GM18519 (cell line): ENCODE results near the gene COL21A1.

Experiments
- ATAC-seq: cut with Tn5 transposase; IDR thresholded peaks from one replicate; pipeline ENCODE4 v1.9.1; 2021; ENCODE audit warnings: mild to moderate bottlenecking, moderate library complexity; ENCODE audit not compliant: unreplicated experiment, low FRiP score

COL21A1 gene

DNA sequence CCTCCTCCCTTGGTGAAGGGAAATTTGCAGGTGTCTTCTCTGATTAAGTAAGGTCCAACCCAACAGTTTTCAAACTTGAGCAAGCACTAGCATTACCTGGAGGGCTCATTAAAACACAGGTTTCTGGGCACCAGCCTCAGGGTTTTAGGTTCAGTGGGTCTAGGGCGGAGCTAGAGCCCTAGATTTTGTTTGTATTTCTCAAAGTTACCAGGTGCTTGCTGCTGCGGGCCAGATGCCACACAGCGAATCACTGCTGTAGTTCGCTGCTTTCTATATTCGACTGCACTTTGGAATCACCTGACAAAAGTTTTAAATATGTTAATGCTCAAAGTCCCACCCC is 869 bp downstream of the COL21A1 start:
- no peak for ATAC-seq

DNA sequence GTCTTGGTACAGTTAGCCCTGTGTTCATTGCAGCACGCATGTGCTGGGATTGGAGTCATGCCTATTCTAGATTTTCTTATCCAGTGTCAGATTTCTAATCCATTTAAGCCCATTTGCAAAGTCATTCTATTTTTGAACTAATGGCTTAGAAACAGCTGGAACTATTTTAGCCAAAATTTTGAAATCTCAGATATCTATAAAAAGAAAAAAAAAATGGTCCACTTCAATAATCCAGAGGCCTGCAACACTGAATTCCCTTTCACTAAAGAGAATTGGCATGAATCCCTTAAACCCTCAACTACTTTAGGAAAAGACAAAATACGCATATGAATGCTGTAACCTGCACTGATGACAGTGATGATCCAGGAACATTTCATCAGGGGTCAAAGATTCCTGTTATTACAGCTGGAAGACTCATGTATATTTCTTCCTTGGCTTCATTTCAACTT is 1.5 kb downstream of the COL21A1 start:
- no peak for ATAC-seq

DNA sequence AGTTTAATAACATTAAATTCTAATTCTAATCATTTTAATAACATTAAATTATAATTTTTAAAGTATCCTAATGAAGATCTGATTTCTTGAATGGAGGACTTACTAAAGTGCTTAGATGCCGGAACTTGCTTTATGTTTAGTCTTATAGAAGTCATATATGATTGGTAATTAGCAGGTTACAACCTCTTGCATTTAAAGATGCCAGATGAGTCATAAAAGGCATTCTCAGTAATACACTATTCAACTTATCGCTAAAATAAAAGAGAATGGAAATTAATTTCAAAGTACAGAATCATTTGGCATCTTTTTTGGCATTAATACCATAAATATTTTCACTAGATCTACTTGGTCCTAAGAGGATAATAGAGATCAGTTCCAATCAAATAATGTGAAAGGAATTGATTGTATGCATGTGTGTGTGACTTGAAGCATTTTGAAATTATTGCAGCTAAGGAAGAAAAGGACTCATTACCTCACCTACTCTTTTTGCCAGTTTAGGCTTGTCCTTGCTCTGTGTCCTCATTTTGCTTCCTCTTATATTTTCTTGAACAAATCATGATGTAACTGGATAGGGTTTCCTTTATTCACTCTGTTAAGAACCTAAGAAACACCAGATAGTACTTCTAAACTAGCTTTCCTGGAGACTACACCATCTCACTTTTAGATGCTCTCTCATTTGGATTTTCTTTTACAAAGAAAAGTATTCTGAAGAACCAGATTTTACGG is 2.7 kb downstream of the COL21A1 start:
- ATAC-seq = no peak

DNA sequence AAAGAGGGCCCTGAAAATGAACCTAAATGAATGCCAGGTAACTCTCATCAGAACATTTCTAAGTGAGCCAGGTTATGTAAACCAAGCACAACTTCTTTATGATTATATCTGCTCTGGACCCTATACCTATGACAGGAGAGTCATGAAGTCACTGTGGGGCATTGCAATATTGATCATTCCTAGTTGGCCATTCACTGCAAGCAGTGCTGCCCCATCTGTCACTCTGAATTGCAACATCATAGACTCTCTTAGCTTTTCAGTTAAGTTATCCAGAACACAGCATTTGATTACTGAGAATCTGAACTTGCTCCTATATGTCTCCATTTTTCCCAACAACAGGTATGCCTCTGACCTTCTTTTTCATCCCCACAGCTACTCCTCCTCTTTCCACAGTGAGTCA is 3.3 kb downstream of the COL21A1 start:
- ATAC-seq = no peak

DNA sequence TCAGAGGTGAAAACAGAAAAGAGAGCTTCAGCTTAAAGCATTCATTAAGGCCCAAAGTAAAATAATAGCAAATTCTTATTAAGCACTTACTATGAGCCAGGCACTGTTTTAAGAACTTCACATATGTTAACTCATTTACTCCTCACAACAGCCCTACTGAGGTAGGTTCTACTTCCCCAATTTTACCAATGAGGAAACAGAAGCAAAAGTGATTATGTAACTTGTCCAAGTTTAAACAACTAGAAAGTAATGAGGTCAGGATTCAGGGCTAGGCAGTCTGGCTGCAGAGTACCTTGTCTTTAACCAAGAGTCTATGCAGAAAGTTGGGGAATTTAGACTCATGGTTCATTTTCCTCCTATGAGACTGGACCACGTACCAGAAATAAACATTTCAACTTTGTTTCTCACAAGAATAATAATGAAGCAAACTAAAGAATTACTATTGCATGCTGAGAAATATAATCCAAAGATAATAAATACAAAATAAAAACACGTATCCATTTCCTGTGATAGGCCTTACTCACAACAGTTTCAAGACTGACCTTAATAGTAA is 3.8 kb downstream of the COL21A1 start:
- ATAC-seq = peak; percentile 85

DNA sequence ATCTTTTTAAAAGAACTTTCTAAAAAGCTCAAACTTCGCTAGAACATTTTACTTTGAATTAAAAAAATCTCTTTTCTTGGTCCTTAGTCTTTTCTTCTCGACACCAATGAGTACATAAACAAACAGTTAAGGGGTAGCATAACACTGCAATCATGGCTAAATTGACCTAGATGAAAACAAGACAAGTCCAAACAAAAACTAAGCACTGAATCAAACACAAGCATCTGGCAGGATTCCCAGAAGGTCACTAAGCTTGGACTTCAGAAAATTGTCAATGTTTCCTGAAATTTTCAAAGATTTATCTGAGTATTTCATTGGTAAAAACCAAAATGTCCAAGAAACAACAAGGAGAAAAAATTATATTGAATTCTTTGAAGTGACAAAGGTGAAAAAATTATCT is 5.0 kb downstream of the COL21A1 start:
- no peak for ATAC-seq

DNA sequence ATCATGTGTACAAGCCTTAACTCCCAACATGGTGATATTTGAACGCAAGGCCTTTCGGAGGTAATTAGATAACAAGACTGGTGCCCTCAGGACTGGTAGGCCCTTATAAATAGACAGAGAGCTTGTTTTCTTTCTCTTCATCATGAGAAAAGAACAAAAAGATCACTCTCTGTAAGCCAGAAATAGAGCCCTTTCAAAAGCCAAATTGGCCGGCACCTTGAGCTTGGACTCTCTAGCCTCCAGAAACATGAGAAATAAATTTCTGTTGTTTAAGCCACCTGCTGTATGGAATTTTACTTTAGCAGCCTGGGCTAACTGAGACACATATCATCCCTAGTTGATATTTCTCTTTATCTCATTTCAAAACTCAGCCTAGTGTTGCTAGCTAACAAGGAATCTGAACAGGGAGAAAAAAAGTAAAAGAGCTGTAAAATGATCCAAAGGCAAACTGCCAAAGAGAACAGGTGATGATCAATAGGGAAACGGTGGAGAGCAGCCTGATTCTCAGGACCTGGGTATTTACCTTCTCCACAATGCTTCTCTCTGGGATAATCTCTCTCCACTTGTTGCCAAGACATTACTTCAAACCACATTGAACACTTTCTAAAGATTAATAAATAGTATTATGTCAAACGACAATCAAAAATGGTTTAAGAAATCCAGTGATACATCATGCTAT is 6.1 kb downstream of the COL21A1 start:
- no peak for ATAC-seq

DNA sequence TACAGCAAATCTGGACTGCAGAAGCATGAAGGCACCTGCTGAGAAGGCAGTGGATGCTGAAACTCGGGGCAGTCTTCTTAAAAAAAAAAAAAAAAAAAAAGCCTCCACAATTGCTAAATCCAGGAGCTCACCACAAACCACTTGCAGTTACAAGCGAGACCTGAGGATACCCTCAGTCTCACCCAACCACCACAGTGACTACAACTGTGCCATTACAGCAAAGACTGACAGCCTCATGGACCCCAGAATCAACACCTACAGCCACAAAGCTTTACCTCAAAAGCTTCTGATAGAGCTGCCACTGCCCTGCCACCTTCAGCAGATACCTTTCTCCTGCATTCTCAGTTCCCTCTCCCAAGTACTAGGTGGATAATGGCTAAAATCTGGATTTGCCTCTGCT is 9.0 kb downstream of the COL21A1 start:
- no peak for ATAC-seq

DNA sequence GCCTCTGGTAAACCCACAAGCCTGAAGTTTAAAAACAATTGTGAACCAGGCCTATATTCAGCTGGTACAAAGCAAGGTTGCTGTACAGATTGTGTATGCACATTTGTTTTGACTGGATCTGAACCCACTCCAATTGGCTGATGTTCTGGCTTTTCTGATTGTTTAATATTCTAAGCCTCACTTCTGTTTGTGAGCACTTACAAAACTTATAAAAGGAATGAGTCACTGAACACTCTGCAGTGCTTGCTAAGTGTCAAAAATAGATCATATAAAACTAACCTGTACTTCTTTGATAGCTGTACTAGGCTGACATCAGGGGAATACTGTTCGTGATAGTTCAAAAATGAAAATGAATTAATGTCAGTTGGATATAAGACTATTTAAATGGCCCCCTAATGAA is 12.1 kb downstream of the COL21A1 start:
- ATAC-seq = no peak

DNA sequence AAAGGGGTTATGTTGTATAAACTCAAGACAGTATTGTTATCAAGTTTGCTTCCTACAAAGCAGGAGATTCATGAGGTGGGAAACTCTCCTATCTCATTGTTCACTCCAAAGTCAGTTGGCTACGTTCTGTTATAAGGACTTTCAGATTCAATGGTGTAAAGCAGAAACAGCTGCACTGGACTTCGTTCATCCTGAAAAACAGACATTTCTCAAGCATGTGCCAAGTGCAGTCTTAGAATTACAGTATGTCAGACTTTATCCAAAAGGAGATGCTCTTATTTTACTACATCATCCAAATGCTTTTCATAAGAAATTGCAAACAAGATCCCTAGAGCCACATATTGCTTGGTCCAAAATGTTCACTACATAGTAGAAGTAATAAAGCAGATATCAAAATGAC is 14.9 kb downstream of the COL21A1 start:
- no peak for ATAC-seq

DNA sequence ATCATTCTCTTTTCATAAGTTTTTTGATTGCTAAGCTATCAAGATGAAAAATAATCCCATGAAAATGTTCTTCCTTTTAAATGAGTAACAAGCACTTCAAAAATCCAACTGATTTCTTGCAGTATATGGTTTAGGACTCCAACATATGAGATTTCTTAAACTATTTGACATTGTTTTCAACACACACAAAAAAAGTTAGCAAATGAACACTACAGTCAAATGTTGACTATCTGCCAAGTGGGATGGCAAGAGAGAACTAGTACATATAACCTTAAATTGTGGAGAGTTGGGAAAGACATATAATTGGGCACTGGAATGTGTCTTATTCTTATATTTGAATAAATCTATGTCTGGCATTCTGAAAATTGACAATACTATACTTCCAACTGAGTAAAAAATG is 15.6 kb downstream of the COL21A1 start:
- no peak for ATAC-seq

DNA sequence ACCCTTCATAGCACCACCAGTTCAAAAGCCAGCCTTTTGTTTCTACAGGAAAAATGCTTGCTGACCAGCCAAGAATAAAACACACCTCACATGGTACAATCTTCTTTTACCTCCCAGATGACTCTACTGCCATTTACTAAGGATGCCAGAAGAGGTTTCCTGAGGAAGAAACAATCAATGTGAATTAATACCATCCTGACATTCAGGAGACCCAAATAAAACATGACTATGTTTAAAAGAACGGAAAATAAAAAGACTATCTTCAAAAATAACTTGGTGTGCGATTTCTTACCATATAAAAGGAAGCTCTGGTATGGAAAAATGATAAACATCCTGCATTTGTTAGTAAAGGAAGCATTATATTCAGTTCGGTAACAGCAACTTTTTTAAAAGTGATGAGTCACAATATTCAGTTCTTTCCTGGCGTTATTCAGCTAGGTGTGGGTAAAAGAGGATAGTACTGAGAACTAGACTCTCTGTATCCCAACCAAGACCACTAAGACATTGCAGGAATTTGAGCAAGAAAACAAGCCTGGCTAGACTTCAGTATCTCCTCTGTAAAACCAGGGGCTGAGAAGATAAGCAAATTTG is 16.3 kb downstream of the COL21A1 start:
- no peak for ATAC-seq

DNA sequence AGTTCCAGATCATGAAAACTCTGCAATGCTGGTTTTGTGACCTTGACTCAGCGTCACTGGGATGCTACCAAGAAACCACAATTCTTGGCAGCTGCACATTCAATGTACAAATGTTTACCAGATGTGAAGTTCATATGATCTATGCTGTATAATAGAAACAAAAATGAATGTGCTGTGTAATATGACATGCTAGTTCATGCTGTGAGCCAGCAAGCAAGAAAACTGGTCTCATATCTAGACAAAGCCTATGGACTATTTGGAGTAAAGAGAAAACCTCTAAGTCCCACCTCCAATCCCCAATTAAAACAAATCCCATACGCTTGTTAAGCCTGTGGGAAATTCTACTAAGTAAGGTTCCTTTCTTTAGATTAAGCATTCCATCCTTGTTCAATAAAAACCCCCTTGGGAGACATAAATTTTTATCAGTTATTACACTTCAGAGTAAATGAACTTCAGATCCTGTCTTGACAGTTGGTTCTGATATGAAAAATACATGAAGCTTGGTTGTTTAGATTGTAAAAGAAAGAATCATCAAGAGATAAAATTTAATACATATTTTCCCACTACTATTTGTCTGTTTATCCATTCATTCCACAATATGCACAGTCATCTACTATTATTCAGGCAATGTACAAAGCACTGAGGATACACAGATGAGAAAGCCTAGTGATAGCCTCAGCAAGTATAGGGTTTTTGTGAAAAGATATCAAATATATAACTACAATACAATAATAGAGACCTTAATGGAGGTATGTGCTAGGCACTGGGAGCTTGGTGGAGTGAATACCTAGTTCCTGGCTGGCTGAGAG is 20.1 kb downstream of the COL21A1 start:
- ATAC-seq = no peak

DNA sequence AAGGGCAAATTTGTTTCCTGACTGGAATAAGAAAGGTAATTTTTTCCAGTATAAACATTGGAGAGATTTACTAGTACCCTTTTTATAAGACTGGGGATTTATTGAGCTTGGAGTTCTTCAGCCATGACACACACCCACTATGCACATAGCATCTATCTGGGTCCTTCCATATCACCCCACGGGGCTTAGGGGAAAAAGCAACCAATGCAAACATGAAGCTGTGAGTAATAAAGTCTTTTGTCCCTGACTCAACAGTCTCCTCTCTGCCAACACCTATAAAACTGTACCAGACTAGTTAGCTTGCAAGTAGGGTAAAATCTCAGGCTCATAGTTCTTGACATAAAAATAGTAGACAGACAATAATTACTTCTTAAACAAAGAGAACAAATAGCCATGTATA is 23.4 kb downstream of the COL21A1 start:
- ATAC-seq = no peak

DNA sequence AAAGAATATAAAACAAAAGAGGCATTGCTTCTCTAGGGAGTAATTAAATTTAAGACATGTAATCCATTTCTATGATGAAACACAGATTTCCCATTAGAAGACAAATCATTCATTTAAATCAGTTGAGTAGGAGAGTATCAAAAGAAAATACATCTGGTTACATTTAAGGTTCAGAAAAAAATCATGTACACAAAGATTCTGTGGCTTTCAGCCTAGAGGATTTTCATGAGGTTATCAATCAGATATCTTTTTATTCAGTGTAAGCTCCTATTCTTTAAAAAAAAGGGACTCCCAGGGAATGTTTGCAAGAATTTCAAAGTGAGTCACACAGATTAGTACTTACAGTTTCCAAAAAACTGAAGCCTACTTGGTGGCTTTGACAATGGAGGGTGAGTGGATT is 24.9 kb downstream of the COL21A1 start:
- no peak for ATAC-seq

DNA sequence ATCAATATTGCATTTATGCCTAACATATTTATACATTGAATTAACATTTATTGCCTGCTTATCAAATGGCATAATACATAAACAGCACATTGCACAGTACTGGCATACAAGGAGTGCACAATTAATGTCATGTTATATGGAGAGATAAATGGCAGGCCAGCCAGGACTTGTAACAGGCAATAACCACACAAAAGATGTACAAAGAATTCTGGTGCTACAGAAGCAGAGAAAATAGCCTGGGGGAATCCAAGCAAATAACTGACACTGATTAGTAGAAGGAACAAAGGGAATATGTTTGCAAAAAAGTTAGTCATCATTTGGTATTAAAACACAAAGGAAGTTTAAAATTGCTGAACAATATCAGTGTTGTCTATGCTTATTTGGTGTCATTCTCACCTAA is 27.3 kb downstream of the COL21A1 start:
- no peak for ATAC-seq

DNA sequence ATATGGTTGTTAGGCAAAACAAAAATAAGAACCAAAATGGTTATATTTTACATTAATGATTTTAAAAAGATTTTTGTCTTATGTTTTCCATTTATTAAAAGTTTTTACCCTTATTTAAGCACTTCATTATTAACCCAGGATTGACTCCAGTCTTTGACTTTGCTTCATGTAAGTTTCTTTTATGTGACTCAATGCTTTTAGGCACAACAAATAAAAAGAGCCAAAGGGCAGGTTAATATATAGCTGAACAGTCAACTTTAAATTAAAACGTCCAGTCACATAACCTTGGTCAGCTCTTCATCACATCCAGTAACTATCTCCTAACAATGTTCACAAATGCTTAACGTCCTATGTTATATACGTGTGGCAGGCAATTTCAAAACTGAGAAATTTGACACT is 32.7 kb downstream of the COL21A1 start:
- ATAC-seq = no peak

DNA sequence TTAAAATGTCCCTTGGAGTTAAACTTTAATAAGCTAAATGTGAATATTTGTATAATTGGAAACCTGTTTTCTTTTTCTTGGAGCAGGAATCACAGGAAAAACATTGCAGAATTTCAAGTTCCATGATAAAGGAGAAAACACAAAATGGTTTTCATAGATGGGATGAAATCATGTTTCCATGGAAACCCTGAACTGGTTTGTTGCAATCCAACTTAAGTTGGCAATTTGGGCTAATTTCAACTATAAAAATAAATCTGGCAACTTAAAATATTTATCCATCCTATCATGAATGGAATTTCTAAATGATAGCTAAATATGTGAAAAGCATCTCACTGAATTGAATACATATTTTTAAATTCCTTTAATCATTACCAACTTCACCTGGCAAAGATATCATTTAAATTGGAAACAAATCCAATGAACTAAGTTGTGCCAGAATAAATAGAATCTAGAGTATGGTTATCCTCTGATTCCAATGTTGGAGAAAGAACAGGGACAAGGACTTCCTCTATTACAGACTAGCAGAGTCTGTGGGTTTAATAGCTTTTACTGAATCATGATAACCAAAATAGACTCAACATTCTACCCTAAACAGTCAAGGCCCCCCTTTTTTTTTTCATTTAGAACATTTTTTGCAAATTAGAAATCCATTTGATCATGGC is 33.2 kb downstream of the COL21A1 start:
- ATAC-seq = no peak

DNA sequence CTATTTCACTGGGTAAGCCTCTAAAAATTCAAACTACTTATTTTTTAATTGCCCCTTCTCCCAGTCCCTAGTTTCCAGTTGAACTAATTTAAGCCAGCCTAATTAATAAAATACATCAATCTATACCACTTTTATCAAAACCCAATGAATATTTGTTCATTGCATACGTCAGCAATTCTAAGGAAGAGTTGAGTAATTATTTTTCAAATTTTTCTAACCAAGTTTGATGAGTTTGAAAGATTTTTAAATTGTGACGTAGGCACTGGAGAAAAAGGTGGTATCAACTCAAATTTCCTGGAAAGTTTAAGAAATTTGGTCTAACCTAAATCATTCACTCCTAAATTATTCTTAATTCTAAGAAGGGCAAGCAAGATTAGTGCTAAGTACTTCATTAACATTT is 35.7 kb downstream of the COL21A1 start:
- ATAC-seq = no peak

DNA sequence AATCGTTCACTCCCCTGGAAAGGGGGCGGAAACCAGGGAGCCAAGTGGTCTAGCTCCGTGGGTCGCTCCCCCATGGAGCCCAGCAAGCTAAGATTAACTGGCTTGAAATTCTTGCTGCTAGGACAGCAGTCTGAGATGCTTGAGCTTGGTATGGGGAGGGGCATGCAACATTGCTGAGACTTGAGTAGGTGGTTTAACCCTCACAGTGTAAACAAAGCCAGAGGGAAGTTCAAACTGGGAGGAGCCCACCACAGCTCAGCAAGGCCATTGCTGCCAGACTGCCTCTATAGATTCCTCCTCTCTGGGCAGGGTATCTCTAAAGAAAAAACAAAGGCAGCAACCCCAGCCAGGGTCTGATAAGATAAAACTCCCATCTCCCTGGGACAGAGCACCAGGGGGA is 43.2 kb downstream of the COL21A1 start:
- no peak for ATAC-seq
